Activated gamma-delta T cell (primary cell): ENCODE results near the gene SLCO2A1.

ENCODE experiments used
- DNase-seq: peaks from one replicate; lab custom pipeline; 2025; lab: John Stamatoyannopoulos, UW

SLCO2A1 gene

DNA sequence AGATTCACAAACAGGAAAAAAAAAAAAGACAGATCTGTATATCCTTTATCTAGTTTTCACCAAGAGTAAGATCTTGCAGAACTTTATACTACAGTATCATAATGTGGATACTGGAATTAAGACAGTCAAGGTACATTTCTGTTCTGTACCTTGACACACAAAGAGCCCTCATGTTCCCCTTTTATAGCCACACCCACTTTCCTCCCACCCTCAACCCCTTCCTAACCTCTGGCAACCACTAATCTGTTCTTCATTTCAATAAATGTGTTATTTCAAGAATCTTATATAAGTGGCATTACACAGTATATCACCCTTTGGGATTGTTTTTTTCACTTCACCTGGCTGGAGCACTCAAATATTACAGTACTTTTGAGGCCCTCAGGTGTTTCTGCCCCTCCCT lies 130.4 kb downstream of the SLCO2A1 start:
- no peak for DNase-seq

DNA sequence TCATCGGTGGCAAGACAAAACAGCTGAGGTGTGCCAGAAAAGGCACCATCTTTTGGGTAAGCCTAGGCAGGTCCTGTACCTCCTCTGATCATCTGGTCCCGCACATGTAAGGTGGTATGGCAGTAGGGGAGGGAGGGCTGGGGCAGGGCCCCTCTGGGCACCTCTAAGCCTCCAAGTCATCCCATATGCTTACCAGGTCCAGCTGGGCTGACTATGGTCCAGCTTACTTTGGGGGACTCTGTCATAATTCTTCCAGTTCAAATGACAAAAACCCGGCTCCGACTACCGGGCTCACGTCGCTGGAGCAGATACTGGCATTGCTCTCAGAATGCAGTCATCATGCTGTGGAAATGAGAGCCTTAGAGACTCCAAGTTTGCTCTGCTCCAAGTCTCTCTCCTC lies 132.2 kb downstream of the SLCO2A1 start:
- no peak for DNase-seq

DNA sequence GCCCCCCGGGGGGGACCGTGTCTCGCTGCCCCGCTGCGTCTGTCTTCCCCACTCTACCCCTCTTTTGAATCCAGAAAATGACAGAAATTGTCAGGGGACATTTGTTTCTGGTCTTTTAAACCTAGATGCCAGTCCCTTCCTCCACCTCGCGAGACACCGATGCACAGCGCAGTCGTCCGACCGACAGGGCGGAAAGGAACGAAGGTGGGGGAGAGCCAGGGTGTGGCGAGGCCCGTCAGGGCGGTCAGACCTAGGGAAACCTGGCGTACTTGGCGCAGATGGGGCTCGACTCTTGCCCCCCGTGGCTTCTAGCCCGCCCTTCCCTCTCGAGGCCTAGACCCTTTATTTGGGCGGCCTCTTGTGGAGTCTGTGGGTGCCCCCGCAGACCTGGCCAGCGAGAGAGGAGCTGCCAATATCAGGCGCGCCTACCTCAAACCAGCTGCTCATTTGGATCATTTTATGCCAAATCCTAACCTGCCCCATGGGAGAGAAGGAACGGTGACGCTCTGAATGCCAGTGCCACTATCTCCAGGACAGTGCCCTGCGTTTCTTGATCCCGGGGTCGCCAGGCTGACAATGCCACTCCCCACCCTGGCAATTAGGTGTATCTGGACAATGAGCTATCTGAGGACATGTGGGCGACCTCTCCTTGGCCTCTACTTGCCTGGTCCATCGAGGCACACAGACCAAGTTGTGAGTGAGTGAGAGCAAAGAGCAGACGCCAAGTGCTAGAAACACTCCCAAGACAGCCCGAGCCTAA lies 133.5 kb downstream of the SLCO2A1 start:
- no peak for DNase-seq

DNA sequence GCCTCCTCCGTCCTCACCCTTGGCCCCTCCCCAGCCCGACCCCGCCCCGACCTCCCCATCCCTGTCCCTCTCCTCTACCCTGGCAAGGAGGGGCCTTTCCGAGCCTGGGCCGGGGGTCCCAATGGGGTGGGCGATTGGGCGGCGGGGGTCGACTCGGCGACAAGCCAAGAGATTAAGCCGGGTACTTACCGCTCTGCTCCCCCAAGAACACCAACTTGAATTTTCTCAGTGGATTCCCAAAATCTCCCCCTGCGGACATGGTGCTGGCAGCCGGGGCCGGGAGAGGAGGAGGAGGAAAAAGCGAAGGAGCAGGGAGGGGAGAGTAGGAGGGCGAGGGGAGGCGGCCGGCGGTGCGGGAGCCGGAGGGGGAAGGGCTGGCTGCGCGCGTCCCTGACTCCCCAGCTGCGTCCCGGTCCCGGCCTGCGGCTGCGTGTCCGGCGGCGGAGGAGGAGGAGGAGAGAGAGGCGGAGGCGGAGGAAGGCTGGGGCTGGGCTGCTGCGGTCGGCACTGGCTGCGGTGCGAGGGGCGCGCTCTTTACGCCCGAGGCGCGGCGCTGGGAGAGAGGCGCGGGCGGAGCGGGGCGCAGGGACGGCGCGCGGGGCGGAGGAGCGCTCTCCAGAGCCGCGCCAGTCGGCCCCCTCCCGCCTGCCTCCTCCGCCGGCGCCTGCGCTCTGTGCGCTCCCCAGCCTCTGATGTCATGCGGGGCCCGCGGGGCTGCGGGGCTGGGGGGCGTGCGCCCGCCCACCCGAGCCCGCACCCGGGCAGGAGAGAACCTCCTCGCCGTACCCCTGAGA lies 134.3 kb downstream of the SLCO2A1 start, which contains the start of gene RAB6B:
Gene RAB6B (minus strand): TSS at position 675 of the 794 bp plus-strand sequence. CDS start 416 bp downstream, at position 259.
- DNase-seq, result no peak

DNA sequence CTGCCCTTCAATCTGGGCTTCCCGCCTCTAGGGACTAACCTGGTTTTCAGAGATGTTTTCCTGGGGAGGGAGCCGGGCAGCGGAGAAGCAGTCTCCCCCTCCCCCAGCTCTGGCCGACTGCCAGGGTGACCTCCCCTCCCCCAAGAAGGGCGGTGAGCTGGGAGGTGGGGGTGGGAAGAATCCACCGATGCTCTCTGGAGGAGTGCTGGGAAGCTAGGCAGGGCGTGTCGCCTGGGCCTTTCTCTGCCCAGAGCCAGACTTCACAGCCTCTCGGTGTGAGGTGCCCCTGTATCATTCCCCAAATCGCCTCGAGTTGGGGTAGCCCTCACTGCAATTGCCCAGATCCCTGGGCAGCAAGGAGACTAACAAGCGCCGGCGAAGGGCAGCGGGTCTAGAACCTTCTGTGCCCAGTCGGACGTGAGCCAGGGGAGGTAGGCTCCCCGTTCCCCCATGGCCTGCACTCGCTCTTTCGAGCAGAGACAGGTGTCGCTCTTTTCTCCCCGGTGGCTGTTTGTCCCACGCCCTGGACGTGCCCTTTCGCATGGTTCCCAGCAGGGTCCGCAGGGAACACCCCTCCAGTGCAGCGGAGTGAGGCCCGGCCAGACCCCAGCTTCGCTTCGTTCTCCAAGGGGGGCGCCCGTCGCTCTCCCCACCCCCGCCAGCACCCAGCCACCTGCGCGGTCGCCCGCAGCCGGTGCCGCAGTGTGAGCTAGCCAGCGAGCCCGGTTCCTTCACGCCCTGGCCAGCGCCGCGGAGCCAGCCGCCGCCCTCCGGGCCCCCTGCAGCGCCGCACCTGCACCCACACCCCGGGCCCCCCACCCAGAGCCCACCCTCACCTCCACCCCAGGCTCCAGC lies 135.1 kb downstream of the SLCO2A1 start:
- DNase-seq, result no peak

DNA sequence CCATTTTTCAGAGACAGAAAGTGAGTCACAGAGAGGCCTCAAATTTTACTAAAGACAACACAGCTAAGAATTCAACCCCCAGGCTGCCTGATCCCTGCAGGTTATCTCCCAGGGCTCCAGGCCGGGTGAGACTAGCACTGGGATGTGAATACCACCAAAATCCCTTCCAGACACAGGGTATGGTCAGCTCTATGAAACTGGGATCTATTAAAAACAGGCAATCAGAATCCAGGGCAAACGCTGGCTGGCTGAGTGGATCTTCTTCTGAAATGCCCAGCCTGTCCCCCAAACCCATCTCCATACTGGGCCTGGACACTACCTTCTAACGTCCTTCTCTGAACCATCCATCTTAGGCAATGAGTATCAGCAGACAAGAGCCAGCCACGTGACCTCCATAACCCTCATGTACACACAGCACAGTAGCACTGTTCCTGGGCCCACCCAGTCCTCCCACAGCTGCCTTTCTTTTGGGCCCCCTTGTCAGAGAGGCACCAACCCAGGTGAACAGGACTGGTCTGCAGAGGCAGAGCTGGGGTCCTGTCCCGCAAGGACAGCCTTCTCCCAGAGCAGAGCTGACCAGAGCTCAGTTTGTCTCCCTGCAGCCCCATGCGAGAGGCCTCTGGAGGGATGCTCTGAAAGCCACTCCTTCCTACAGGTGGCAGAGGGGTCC lies 135.9 kb downstream of the SLCO2A1 start:
- DNase-seq, result no peak

DNA sequence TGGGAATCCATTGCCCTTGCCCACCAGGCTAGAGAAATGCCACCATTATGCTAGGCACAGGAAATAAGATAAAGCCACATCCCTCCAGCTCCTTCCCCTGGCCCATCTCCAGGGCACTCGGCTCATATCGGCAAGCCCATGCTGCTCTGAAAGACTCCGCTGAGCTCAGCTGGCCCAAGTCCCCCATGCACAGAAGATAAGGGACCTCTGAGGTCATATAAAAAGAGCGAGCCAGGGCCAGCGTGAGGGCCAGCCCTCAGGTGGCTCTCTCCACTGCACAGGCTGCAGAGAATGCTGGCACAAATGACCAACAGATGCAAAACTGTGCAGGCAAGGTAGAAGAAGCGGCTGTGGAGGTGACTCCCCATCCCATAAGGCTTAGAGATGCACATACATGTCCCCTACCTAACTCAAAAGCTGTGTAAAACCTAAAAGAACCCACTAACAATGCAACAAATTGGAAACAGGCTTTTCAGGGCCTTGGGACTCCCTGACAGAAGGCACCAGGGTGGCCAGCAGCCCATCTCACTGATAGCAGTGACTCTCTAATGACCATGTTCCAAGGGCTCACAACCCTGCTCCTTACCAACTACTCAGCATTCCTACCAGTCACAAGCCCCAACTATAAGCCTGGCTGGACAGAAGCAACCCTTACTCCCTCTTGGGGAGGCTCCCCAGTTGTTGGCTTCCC lies 137.0 kb downstream of the SLCO2A1 start:
- no peak for DNase-seq

DNA sequence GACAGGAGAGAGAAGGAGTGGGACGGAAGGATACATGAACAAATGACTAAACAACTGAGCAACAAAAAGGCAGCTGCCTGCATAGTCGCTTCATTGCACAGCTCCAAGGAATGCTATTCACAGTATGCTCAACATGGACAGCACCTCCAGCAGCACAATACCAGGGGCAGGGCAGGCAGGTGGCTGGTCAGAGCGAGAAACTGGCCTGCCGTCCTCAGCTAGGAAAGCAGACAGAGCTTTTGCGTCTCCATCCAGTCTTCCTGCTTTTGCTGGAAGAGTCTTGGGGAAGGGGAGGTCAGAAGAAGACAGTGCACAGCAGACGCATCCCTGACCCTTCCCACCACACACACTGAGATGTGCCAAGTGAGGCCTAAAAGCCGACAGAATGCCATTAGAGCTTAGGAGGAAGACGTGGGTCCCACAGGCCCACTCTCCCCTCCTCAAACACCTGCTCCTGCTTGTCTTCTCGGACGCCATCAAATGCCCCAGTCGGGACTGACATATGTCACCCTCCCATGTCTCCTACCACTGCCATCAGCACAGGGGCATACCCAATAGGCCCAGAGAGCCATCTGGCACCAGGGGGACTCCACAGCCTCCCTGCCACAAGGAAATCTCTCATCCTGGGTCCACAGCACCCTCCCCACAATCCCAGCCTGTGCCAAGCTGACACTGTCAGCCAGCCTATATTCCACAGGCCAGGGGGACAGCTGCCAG lies 137.9 kb downstream of the SLCO2A1 start:
- no peak for DNase-seq

DNA sequence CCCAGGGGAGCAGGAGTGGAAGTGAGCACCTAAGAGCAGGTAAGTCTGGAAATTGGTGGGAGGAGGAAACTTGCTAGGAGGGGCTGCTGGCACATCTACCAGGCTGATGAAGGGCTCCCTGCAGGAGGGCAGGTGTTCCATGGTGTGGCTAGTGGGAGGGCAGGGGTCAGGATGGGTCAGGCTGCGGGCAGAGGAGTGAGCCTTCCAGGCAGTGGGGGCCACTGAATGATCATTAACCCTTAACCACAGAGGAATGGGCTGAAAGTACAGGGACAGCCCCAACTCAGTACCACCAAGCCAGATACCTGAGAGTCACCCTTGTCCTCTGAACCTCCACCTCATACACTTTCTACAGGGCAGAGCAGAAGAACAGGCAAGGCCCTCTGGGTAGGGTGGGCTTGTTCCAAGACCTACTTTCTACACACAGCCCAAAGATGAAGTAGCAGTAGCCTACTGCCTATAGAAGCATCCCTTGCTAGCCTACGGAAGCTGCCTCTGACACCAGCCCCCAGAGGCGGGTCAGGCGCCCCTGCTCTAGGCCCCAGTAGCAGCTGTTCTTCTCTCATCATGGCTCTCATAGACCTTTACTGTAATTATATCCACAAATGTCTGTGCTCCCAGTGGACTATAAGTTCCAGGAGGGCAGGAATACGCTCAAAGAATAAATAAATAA lies 138.6 kb downstream of the SLCO2A1 start:
- no peak for DNase-seq

DNA sequence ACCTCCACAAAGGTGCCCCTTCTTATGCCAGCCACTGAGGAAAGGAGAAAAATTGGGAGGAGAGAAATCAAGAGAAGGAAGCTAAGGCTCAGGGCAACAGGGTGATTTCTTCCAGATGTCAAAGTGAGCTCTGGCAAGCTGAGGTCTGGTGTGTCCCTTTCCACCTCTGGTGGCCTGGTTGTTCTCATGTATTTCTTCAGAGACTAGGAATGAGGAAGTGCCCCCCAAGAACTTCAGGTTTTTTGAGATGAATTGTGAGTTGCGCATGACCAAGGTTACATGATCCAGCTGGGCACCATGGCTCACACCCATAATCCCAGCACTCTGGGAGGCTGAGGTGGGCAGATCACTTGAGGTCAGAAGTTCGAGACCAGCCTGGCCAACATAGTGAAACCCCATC lies 139.7 kb downstream of the SLCO2A1 start:
- no peak for DNase-seq

DNA sequence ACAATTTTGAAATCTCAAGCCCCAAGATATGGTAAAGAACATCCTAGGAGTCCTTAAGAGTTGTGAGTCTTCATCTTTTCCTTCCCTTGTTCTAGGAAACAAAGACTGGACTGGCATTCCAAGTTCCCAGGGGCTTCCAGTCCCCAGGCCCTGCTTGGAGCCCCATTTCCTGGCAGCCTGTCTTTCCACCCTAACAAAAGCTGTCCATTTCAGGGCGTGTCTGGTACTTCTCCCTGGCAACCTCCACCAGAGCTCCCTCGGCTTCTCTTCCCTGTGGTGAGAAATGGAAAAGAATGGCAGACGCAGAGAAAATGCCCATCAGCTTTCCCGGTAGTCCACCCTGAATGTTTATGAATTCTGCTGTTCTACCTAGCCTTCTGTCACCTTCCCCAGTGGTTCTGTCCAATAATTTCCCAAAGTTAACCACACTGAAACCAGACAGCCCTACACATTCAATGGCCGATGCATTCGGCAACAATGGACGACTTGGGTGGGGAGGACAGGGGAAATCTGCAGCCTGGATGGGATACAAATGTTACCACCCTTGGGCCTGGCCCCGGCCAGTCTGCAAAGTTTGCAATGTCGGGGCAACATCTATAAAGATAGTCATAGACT lies 140.9 kb downstream of the SLCO2A1 start:
- no peak for DNase-seq

DNA sequence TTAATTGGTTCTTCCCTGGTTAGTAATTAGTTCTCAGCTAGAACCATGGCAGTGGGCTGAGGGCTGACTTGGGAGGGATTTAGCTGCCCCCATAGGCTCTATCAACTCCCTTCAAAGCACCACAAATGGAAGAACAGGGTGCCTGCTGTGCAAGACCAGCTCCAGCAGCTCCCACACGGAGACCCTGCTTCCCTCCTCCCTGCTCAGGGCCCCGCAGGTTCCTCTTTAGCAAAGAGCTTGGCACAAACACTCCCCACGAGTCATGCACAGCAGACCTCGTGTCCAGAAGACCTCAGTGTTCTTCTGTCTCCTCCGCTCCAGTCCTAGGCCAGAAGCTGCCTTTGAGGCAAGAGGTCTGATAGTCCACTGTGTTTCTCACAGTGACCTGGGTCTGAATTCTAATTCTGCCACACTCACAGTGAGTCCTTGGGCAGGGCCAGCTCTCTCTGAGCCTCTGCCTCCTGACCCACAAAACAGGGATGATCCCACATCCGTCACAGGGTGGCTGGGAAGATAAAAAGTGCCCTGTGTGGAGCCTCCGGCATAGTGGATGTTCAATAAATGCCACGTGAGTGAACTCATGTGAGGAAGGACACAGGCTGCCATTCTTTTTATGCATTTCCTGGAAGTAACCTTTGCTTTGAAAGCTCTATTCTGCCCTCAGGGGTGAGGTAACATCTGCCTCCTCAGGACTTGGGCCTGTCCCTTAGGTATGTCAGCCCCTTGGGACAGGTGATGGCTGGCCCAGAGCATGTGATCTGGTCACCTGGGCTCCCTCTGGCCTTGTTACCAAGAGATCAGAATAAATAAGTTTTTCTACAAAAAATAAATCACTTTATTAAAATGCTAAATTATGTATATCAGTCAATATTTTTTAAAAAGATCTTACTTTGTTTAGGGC lies 141.7 kb downstream of the SLCO2A1 start:
- no peak for DNase-seq

DNA sequence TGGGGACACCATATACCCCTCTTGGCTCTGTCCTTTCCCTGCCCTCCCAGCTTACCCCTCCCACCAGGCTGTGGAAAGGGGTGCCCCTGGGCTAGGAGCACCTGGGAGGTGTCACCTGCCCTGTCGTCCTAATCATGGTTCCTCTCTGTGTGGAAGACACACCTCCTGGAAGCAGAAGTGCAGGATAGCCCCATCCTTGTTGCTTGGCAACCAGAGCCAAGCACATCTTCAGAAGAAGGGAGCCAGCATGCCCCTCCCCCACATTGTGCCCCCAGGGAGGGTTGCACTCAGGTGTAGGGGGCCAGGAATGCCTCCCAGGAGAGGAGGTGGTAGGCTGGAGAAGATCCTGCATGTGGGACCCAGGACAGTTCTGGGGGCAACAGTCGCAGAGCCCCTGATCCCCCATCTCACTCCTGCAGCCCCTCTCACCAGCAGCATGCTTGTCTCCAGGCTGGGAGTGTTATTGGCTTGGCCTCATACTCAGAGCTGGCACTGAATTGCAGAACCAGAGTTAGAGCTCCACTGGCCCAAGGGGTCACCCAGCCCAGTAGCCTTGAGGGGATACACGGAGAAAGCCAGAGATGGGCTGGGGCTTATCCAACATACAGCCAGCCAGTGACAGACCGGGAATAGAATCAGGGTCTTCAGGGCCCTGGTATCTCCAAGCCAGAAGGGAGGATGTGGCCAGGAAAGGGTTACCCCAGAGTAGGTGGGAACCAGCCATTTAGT lies 142.5 kb downstream of the SLCO2A1 start:
- no peak for DNase-seq

DNA sequence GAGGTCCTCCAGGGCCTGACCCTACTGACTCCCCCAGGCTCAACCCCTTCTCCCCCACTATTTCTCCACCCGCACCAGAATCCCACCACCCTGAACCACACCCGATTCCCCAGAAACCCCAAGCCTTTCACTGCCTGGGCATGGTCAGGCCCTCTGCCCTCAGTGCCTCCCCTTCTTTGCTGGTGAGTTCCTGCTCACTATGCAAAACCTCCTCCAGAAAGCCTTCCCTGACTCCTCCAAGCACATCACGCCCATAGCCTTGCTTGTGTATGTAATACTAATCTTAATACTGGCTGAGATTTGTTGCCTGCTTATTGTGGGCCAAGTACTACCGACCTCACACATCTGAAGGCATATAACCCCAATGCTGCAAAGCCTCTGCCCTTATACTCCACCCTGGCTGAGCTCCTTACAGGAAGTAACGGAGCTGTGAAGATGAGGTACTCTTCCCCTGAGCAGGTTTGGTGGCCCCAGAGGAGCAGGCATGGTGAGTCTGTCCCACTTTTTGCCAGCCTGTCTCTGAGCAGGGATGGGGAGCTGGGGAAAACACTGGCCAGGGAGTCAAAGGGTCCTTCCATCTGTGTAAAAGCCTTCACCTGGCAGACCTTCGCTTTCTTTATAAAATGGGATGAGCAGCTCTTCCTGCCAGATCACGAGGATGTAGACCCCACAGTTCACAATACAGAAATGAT lies 143.5 kb downstream of the SLCO2A1 start:
- DNase-seq, result no peak

DNA sequence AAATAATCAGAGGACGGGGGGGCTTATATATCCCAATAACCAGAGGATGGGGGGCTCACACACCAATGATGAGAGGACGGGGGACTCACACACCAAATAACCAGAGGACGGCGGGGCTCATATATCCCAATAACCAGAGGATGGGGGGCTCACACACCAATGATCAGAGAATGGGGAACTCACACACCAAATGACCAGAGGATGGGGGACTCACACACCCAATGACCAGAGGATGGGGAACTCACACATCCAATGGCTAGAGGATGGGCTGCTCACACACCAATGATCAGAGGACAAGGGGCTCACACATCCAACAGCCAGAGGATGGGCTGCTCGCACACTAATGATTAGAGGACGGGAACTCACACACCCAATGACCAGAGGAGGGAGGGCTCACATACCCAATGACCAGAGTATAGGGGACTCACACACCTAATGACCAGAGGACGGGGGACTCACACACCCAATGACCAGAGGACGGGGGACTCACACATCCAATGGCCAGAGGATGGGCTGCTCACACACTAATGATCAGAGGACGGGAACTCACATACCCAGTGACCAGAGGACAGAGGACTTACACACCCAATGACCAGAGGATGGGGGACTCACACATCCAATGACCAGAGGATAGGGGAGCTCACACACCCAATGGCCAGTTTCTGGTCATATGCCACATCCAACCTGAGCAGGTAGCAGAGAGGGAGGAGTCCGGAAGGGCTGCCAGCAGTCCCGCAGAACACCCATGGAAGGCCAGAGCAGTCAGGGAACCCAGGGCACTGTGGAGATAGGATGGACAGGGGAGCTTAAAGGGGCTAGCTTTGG lies 144.6 kb downstream of the SLCO2A1 start:
- no peak for DNase-seq
